Measurements from ENCODE around the gene SLC35D1.
A peak's percentile ranks its signal among the peaks of the same experiment; 100 is the strongest.
"Not testable (repeated sequence)": the region's sequence is repeated elsewhere in the genome, so short reads cannot be mapped to it uniquely, and the experiment has no call there.

The SLC35D1 gene

GRCh38 chr1:66985835-66986234, 68.1 kb downstream of the SLC35D1 start:
- DNase-seq (ENCODE audit: low spot score): no peak

- DNase-seq (ENCODE audit: low spot score): no peak
Observed at GRCh38 chr1:66984491-66984890, 69.5 kb downstream of the SLC35D1 start.

GRCh38 chr1:66982561-66983260, 71.2 kb downstream of the SLC35D1 start:
- no peak for DNase-seq (ENCODE audit: low spot score)

- DNase-seq (ENCODE audit: low spot score): peak; percentile 62
Observed at GRCh38 chr1:66981679-66982078, 72.3 kb downstream of the SLC35D1 start.

GRCh38 chr1:66980745-66981367, 73.1 kb downstream of the SLC35D1 start:
- no peak for DNase-seq (ENCODE audit: low spot score)

GRCh38 chr1:66979621-66980020, 74.3 kb downstream of the SLC35D1 start:
- DNase-seq (ENCODE audit: low spot score): not testable (repeated sequence)

GRCh38 chr1:66978201-66978600, 75.7 kb downstream of the SLC35D1 start:
- no peak for DNase-seq (ENCODE audit: low spot score)

- DNase-seq (ENCODE audit: low spot score): no peak
Observed at GRCh38 chr1:66968574-66968973, 85.4 kb downstream of the SLC35D1 start.

- not testable (repeated sequence) for DNase-seq (ENCODE audit: low spot score)
Observed at GRCh38 chr1:66966188-66966873, 87.6 kb downstream of the SLC35D1 start.

GRCh38 chr1:66957938-66958337, 96.0 kb downstream of the SLC35D1 start:
- no peak for DNase-seq (ENCODE audit: low spot score)

GRCh38 chr1:66954208-66954607, 99.7 kb downstream of the SLC35D1 start:
- DNase-seq (ENCODE audit: low spot score): no peak

- DNase-seq (ENCODE audit: low spot score): no peak
Observed at GRCh38 chr1:66951513-66951912, 102.4 kb downstream of the SLC35D1 start.

Data from CD4-positive, alpha-beta T cell treated with Interleukin-6 at 100 ng/mL for 8 hours (primary cell).